SKM-1 treated with dmso at 0.1 percent for 144 hours (cell line): ENCODE measurements around the gene NDNF.

Experiments used
- DNase-seq: peaks from one replicate; lab custom pipeline; 2025; ENCODE audit not compliant: unreplicated experiment; lab: John Stamatoyannopoulos, UW

The NDNF gene

GRCh38 chr4:121071640-121072223 lies 603 bp downstream of the NDNF start:
- DNase-seq: peak; percentile 14

- peak; percentile 29 for DNase-seq
These were observed 1.4 kb downstream of the NDNF start for GRCh38 chr4:121070696-121071639.

- no peak for DNase-seq
These were observed 2.1 kb downstream of the NDNF start for GRCh38 chr4:121070274-121070673.

GRCh38 chr4:121069430-121069829 lies 2.9 kb downstream of the NDNF start:
- no peak for DNase-seq

- no peak for DNase-seq
These were observed 7.9 kb downstream of the NDNF start for GRCh38 chr4:121064482-121064881.

- DNase-seq: peak; percentile 22
These were observed 9.8 kb downstream of the NDNF start for GRCh38 chr4:121062521-121062920.

GRCh38 chr4:121061861-121062260 lies 10.5 kb downstream of the NDNF start:
- DNase-seq: no peak

GRCh38 chr4:121061215-121061614 lies 11.1 kb downstream of the NDNF start:
- DNase-seq: no peak

- DNase-seq: no peak
These were observed 14.8 kb downstream of the NDNF start for GRCh38 chr4:121057466-121057922.

GRCh38 chr4:121056066-121056465 lies 16.3 kb downstream of the NDNF start:
- no peak for DNase-seq

GRCh38 chr4:121054373-121054772 lies 18.0 kb downstream of the NDNF start:
- no peak for DNase-seq

GRCh38 chr4:121053601-121054143 lies 18.7 kb downstream of the NDNF start:
- no peak for DNase-seq

- DNase-seq: no peak
These were observed 22.0 kb downstream of the NDNF start for GRCh38 chr4:121050300-121050699.

- DNase-seq: no peak
These were observed 23.2 kb downstream of the NDNF start for GRCh38 chr4:121049072-121049599.

GRCh38 chr4:121048165-121048564 lies 24.2 kb downstream of the NDNF start:
- no peak for DNase-seq

GRCh38 chr4:121041307-121042090 lies 30.8 kb downstream of the NDNF start:
- DNase-seq: peak; percentile 6

GRCh38 chr4:121034017-121034416 lies 38.3 kb downstream of the NDNF start:
- DNase-seq: peak; percentile 15

- DNase-seq: no peak
These were observed 41.6 kb downstream of the NDNF start for GRCh38 chr4:121030711-121031110.

- no peak for DNase-seq
These were observed 42.2 kb downstream of the NDNF start for GRCh38 chr4:121030131-121030530.

- DNase-seq: no peak
These were observed 46.3 kb downstream of the NDNF start for GRCh38 chr4:121026034-121026433.

- DNase-seq: no peak
These were observed 46.8 kb downstream of the NDNF start for GRCh38 chr4:121025540-121025939.
